Raji (cell line): ENCODE results near the gene FNDC11.

Experiments used
- POLR2A ChIP-seq: IDR thresholded peaks from 2 replicates; pipeline ENCODE4 v1.6.1; 2011; ENCODE audit warnings: low read depth, low read length, control low read depth; ENCODE audit not compliant: insufficient read depth

FNDC11 gene, protein sequence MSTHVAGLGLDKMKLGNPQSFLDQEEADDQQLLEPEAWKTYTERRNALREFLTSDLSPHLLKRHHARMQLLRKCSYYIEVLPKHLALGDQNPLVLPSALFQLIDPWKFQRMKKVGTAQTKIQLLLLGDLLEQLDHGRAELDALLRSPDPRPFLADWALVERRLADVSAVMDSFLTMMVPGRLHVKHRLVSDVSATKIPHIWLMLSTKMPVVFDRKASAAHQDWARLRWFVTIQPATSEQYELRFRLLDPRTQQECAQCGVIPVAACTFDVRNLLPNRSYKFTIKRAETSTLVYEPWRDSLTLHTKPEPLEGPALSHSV

GRCh38 chr20:63553933-63554290, at the start of gene FNDC11:
Gene FNDC11, plus strand, starts transcription at chr20:63554159. Its CDS starts 1,505 bp downstream, at chr20:63555664.
- TF ChIP-seq POLR2A: no peak

DNA sequence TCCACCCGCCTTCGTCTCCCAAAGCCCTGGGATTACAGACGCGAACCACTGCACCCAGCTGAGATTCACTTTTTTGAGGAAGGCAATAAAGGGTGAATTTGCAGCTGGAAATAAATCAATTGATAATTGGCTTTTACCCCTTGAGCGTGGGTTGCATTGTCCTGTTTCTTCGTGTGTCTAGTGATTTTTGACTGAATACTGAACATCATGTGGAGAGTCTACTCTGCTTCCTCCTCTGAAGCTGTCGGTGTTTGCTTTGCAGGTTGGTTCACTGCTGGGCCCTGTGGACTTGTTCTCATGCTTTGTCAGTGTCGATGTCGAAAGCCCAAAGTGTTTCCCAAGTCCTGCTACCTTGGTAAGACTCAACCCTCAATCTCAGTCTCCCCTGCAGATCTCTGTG, 49.3 kb upstream of the FNDC11 start:
- TF ChIP-seq POLR2A: no peak

- no peak for TF ChIP-seq POLR2A
These were observed 48.7 kb upstream of the FNDC11 start for GRCh38 chr20:63505281-63505680.

DNA sequence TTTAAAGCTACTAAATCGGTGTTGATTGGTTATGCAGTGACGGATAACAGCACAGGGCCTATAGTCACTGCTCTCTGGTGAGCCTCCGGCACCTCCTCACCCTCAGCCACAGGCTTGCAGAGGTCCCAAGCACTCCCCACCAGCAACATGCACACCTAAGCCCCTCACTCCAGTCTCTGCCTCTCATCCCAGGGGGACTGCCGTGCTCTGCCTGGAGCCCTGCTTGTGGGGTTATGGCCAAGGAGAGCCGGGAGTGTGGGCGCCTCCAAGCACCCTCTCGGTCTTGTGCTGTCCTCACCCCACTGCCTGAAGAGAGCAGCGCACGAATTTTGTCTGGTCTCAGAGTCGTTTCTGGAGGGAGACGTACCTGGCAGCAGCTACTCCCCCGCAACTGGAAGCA, 48.2 kb upstream of the FNDC11 start:
- TF ChIP-seq POLR2A: no peak

- no peak for TF ChIP-seq POLR2A
These were observed 46.7 kb upstream of the FNDC11 start for GRCh38 chr20:63507083-63507743.

GRCh38 chr20:63508072-63508768, 45.7 kb upstream of the FNDC11 start:
- no peak for TF ChIP-seq POLR2A

GRCh38 chr20:63509088-63509564, 44.8 kb upstream of the FNDC11 start:
- no peak for TF ChIP-seq POLR2A

- no peak for TF ChIP-seq POLR2A
These were observed 40.8 kb upstream of the FNDC11 start for GRCh38 chr20:63513207-63513606.

DNA sequence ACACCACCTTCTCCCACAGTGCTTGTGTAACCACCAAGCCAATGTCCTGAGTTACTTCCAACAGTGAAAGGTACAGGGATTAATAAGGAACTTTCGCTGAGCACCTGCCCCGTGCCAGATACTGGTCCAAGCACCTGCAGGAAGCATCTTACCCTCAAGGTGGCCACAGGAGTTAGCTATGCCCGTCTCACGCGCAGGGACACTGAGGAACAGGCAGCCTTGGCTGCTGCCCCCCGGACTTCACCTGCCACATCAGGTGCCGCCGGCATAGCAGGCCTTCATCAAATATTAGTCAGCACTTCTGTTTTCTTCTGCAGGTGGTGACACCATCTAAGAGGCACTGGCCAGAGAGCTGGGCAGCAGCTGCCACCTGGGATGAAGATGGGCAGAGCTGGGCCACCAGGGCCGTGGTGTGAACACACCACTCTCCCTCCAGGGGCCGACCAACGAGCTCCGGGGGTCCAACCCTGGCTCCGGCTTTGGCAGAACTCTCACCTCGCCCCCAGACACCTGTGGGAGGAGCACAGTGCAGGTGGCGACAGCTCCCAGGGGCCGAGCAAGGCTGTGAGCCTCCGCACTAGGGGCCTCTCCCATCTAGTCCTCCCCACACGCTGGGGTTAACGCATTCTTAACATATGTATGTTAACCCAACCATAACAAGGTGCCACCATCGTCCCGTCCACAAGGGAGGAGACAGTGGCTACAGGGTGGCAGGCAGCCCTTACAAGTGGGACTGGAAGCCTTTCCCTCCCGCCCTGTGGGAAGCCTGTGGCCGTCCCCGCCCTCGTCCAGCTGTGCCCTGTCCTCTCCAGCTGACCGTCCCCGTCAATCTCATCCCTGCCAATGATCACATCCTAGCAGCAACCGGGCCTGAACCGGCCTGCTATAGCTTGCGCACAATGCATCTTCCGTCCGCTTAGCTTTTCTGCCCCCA, 36.3 kb upstream of the FNDC11 start:
- no peak for TF ChIP-seq POLR2A

DNA sequence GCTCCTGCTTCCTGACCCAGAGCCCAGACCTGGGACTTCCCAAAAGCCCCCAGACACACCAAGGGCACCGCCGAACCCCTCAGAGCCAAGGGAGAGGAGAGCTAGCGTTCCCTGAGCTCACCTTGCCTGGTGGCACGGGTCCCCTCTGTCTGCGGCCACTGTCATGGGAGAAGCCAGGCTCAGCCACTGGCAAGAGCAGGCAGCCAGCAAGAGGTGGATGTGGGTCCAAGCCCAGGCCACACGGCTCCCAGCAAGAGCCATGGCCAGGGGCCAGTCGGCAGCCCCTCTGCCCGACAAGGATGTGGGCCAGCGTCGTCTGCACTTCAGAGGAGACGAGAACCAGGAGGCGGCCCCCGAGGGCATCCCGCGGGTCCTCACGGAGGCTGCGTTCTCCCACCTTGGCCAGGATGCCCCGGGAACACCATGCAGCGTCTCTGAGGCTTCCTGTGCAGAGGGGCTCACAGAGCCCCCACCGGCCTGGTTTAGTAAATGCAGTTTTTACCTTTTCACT, 35.6 kb upstream of the FNDC11 start:
- no peak for TF ChIP-seq POLR2A

DNA sequence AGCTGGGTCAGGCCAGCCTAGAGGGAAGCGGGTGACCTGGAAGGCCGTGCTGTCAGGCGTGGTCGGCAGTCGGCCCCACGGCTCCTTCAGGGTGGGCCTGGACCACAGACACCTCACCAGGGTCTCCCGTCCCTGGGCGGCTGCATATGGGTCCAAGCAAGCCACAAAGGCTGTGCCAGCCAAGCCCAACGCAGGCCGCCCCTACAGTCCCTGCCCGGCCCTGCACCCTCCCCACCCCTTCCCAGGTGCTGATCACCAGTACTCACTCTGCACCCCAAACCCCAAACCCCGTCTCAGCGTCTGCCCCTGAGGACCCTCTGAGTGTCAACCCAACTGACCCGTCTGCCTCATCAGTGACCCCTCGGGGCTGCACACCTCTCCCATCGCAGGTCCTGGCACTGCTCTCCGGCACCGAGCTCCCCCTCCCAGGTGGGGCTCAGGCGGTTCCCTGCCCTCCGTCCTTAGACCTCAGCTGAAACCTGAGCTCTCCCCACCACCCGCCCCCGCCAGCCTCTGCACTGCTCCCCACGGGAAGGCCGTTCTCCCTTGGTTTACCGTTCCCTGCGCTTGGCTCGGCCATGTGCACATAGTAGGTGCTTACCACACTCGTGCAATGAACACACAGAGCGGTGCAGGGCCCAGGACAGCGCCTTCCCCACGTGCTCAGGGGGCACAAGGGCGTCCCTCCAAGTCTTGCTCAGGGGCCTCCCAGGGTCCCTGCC, 34.9 kb upstream of the FNDC11 start:
- TF ChIP-seq POLR2A: no peak

DNA sequence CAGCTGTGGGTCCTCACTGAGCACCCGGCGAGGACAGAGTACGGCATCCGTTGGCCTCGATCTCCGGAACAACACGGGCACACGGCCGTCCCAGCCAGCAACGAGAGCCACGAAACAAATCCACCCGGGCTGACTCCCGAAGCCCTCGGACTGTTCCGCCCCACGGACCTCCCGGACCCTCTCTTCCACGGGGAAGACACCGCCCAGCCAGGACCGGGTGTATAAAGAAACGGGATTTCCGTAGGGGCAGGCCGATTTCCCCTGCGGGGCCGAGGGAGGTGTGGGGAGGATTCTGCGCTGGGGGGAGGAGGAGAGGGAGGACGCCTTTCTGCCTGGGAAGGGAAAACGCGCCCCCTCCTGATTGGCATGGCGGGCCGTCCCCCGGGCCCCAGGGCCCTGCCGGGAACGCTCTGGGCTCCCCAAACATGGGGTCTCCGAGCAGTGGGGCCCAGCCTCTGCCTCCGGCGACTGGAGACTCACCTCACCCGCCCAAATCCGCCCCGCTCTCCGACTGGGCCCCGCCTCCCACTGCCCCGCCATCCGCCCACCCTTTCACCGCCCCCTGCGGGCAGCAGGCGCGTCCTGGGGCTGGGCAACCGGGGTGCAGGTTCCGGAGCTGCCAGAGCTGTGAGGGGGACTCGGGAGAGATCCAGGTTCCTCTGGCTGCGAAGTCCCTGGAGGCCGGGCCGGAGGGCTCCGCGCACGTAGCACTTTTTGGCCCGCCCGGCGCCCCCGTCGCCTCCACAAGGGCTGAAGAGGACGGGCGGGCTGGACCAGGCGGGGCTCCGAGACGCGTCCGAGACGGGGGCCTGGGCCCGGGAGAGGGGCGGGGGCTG, 34.1 kb upstream of the FNDC11 start:
- no peak for TF ChIP-seq POLR2A

GRCh38 chr20:63520504-63520933, 33.4 kb upstream of the FNDC11 start, which contains the start of gene PPDPF:
Gene PPDPF, plus strand, starts transcription at chr20:63520765. Its CDS starts 544 bp downstream, at chr20:63521309.
- peak; percentile 88 for TF ChIP-seq POLR2A
